OCI-LY1 (cell line): ENCODE data around the gene ICA1.

Source experiments
- EZH2 ChIP-seq: fragments of 200-600 bp; sonication (generic), shearing (Covaris generic); IDR thresholded peaks from 2 replicates; pipeline ENCODE4 v1.8.0; 2017; ENCODE audit warnings: borderline replicate concordance, mixed run types, mild to moderate bottlenecking, antibody characterized with exemption, low read length, moderate library complexity, mixed read lengths
- TF ChIP-seq, protein P1 (sequence below): fragments of 200-600 bp; sonication (generic), shearing (Covaris generic); IDR thresholded peaks from 2 replicates; pipeline ENCODE4 v1.5.1; 2017; ENCODE audit warnings: mild to moderate bottlenecking, antibody characterized with exemption, low read length, moderate library complexity, mixed read lengths

DNA sequence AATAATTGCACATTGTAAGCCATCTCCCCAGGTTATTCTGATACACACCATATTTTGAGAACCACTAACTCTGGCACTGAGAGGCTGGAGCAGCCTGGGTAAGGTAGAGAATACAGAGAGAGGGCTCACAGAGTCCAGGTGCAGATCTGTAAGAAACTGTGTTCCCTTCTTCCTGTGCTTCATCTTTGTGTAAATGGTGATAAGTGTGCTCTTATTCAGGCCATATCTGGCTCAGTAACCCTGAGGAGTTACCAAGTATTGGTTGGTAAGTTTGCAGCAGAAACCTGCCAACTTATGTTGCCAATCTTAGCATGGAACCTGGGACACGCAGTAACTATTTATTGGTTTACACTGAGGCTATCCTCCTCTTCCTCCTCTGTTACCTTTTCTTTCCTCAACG is 16.2 kb upstream of the ICA1 start:
- TF ChIP-seq, protein P1, sequence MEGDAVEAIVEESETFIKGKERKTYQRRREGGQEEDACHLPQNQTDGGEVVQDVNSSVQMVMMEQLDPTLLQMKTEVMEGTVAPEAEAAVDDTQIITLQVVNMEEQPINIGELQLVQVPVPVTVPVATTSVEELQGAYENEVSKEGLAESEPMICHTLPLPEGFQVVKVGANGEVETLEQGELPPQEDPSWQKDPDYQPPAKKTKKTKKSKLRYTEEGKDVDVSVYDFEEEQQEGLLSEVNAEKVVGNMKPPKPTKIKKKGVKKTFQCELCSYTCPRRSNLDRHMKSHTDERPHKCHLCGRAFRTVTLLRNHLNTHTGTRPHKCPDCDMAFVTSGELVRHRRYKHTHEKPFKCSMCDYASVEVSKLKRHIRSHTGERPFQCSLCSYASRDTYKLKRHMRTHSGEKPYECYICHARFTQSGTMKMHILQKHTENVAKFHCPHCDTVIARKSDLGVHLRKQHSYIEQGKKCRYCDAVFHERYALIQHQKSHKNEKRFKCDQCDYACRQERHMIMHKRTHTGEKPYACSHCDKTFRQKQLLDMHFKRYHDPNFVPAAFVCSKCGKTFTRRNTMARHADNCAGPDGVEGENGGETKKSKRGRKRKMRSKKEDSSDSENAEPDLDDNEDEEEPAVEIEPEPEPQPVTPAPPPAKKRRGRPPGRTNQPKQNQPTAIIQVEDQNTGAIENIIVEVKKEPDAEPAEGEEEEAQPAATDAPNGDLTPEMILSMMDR = no peak
- TF ChIP-seq EZH2 = no peak
